ENCODE measurements around the gene TBC1D5. TPM values are rescaled to one million over a fixed set of nuclear protein-coding genes. Genes with fewer than 3 reads are reported as not detected.

Gene TBC1D5
- total and polyA plus RNA-seq, 2 of the 8 experiments (the other 6 are each of a cell fraction or from before 2014, with no cell fraction given): 11.0 to 22.9 TPM

- no peak for TF ChIP-seq EZH2 (IDR thresholded peaks at IDR 0.05; ENCODE audit: low read depth, low read length, severe bottlenecking)
- no peak for TF ChIP-seq CTBP2 (IDR thresholded peaks at IDR 0.05; ENCODE audit: borderline replicate concordance, insufficient read depth, insufficient read length, low read length)
These were observed 97.2 kb downstream of the TBC1D5 start (continued) for GRCh38 chr3:17645074-17645698.
